ENCODE measurements around the gene BASP1. TPM values are rescaled to one million over a fixed set of nuclear protein-coding genes. Genes with fewer than 3 reads are reported as not detected.

Gene BASP1
- polyA plus RNA-seq, 1 donor from 2014 or later, result 974 TPM

- Histone ChIP-seq H3K27me3 (ENCODE audit: insufficient read depth, low read depth, low read length) (no peaks in the 10 kb centered on the region), H3K9ac (ENCODE audit: low read length) (no peak overlapping the region), H3K4me2 (ENCODE audit: low read length) (no peak overlapping the region), H3K9me2 (ENCODE audit: insufficient read depth, low read length) (no peaks in the 10 kb centered on the region), H3K36me3 (ENCODE audit: insufficient read depth, low read length) (peaks cover 28% of the 10 kb centered on the region), H3K79me2 (replicated peaks; ENCODE audit: insufficient read depth, low read length) (peaks cover 98% of the 10 kb centered on the region), H3K4me3 (ENCODE audit: low read length) (no peak overlapping the region), H3K9me3 (ENCODE audit: low read length) (no peaks in the 10 kb centered on the region), H4K20me1 (ENCODE audit: insufficient read depth) (peaks cover 79% of the 10 kb centered on the region), H3F3A (ENCODE audit: insufficient read depth, low read length, poor library complexity, severe bottlenecking) (peaks cover 9% of the 10 kb centered on the region), H3K27ac (ENCODE audit: low read length) (no peak overlapping the region), H2AFZ (ENCODE audit: low read depth, low read length) (no peak overlapping the region)
- TF ChIP-seq EZH2 (IDR thresholded peaks at IDR 0.05; ENCODE audit: borderline replicate concordance, insufficient read depth, low read length, poor library complexity, severe bottlenecking) (no peak), SMC3 (conservative IDR thresholded peaks at IDR 0.05; ENCODE audit: poor library complexity) (no peak), TAF1 (IDR thresholded peaks at IDR 0.05; ENCODE audit: low read depth) (no peak), RAD21 (conservative IDR thresholded peaks at IDR 0.05) (no peak), POLR2AphosphoS5 (IDR thresholded peaks at IDR 0.05) (no peak), MXI1 (conservative IDR thresholded peaks at IDR 0.05; ENCODE audit: poor library complexity, severe bottlenecking) (no peak), EP300 (conservative IDR thresholded peaks at IDR 0.05; ENCODE audit: poor library complexity, severe bottlenecking) (no peak), REST (IDR thresholded peaks at IDR 0.05; ENCODE audit: borderline replicate concordance) (no peak)
- TF ChIP-seq, protein P1, sequence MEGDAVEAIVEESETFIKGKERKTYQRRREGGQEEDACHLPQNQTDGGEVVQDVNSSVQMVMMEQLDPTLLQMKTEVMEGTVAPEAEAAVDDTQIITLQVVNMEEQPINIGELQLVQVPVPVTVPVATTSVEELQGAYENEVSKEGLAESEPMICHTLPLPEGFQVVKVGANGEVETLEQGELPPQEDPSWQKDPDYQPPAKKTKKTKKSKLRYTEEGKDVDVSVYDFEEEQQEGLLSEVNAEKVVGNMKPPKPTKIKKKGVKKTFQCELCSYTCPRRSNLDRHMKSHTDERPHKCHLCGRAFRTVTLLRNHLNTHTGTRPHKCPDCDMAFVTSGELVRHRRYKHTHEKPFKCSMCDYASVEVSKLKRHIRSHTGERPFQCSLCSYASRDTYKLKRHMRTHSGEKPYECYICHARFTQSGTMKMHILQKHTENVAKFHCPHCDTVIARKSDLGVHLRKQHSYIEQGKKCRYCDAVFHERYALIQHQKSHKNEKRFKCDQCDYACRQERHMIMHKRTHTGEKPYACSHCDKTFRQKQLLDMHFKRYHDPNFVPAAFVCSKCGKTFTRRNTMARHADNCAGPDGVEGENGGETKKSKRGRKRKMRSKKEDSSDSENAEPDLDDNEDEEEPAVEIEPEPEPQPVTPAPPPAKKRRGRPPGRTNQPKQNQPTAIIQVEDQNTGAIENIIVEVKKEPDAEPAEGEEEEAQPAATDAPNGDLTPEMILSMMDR (IDR thresholded peaks at IDR 0.05; ENCODE audit: poor library complexity, severe bottlenecking), result no peak
These were observed 43.6 kb downstream of the BASP1 start for GRCh38 chr5:17261075-17261474.

DNA sequence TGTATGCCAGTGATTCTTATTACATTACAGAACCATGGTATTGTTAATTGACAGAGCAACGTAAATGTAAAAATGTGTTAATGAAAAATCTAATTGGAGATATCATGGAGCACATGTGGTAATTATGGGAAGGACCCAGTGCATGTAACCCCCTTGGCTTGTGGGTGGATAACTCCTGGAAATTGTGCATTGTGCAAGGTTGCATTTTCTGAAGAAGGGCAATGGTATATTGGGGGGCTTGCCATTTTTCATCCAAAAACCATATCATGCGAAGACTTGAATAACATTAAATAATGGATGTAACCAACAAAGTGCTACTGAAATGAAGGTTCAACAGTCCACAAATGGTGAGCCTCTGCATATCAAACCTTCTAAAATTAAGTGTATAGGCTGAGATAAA, 47.6 kb downstream of the BASP1 start:
- peaks cover 98% of the 10 kb centered on the region for H3K79me2 ChIP-seq (replicated peaks; ENCODE audit: insufficient read depth, low read length)
- H3K4me2 ChIP-seq (ENCODE audit: low read length), result no peak overlapping the region
- no peak overlapping the region for H2AFZ ChIP-seq (ENCODE audit: low read depth, low read length)
- H4K20me1 ChIP-seq (ENCODE audit: insufficient read depth), result peaks cover 69% of the 10 kb centered on the region
- TF ChIP-seq EP300 (conservative IDR thresholded peaks at IDR 0.05; ENCODE audit: poor library complexity, severe bottlenecking) (no peak), MXI1 (conservative IDR thresholded peaks at IDR 0.05; ENCODE audit: poor library complexity, severe bottlenecking) (no peak), REST (IDR thresholded peaks at IDR 0.05; ENCODE audit: borderline replicate concordance) (no peak), SMC3 (conservative IDR thresholded peaks at IDR 0.05; ENCODE audit: poor library complexity) (no peak)
- TF ChIP-seq, protein P1 (IDR thresholded peaks at IDR 0.05; ENCODE audit: poor library complexity, severe bottlenecking), result no peak
- H3K9me3 ChIP-seq (ENCODE audit: low read length), result no peaks in the 10 kb centered on the region
- no peaks in the 10 kb centered on the region for H3K9me2 ChIP-seq (ENCODE audit: insufficient read depth, low read length)
- H3K36me3 ChIP-seq (ENCODE audit: insufficient read depth, low read length), result peaks cover 15% of the 10 kb centered on the region
- H3K4me3 ChIP-seq (ENCODE audit: low read length), result peak overlapping the region; percentile 38
- H3K27ac ChIP-seq (ENCODE audit: low read length), result no peak overlapping the region
- peaks cover 9% of the 10 kb centered on the region for H3F3A ChIP-seq (ENCODE audit: insufficient read depth, low read length, poor library complexity, severe bottlenecking)
- no peaks in the 10 kb centered on the region for H3K27me3 ChIP-seq (ENCODE audit: insufficient read depth, low read depth, low read length)
- no peak overlapping the region for H3K9ac ChIP-seq (ENCODE audit: low read length)

Data from neural cell (in vitro differentiated cells).